Measurements from ENCODE around the gene AVPR2. TPM values are rescaled to one million over a fixed set of nuclear protein-coding genes. Genes with fewer than 3 reads are reported as not detected.

The AVPR2 gene
- total and polyA plus RNA-seq, 10 of the 15 experiments (the other 5 are each of a cell fraction or from before 2014, with no cell fraction given) = 0.12 to 0.37 TPM; not detected in 8

- BruUV-seq (replicated peaks) = no TSS peak
- SMC1A ChIA-PET (ENCODE audit: uncharacterized antibody, unreplicated experiment) = no interaction called here
- Histone ChIP-seq H4K20me1 (ENCODE audit: control insufficient read depth, insufficient read depth) (no peaks in the 10 kb centered on the region), H3K79me2 (ENCODE audit: control insufficient read depth, insufficient read depth, low read length) (no peaks in the 10 kb centered on the region), H2AFZ (ENCODE audit: control insufficient read depth, low read depth, low read length) (no peak overlapping the region), H3K4me1 (ENCODE audit: control insufficient read depth, insufficient read depth, low read length) (no peaks in the 10 kb centered on the region), H3K27me3 (replicated peaks in 1 of 2; ENCODE audit: control insufficient read depth in 2 of 2, insufficient read depth in 2 of 2, low read length in 1 of 2) (no peaks in the 10 kb centered on the region; a peak in 1 of 4 replicates), H3K36me3 (ENCODE audit: control insufficient read depth in 2 of 2, insufficient read depth in 2 of 2, low read length in 1 of 2) (no peaks in the 10 kb centered on the region), H3K4me3 (no peak overlapping the region), H3K4me2 (ENCODE audit: control insufficient read depth, insufficient read depth) (no peak overlapping the region), H3K27ac (ENCODE audit: control insufficient read depth, insufficient read depth) (no peak overlapping the region), H3K9ac (ENCODE audit: control insufficient read depth, insufficient read depth, low read length) (no peak overlapping the region), H3K9me3 (replicated peaks; ENCODE audit: control insufficient read depth, insufficient read depth, low read length) (no peaks in the 10 kb centered on the region)
- RAD21 ChIA-PET (ENCODE audit: unreplicated experiment) = no interaction called here
- intact Hi-C loops (cut with micrococcal nuclease; ENCODE audit: unreplicated experiment) (no loop called here), in situ Hi-C loops (cut with MboI) (no loop called here)
- CTCF ChIA-PET = no interaction called here
- TF ChIP-seq EED (IDR thresholded peaks at IDR 0.05; ENCODE audit: low read depth) = no peak
- TF ChIP-seq JUNB (IDR thresholded peaks at IDR 0.05) = no peak
- no peak for TF ChIP-seq HSF1 (IDR thresholded peaks at IDR 0.05; ENCODE audit: low read depth, low read length)
- no peak for TF ChIP-seq CREM (IDR thresholded peaks at IDR 0.05; ENCODE audit: low read depth)
- no peak for TF ChIP-seq SREBF2 (IDR thresholded peaks at IDR 0.05; ENCODE audit: low read length)
- TF ChIP-seq PAX5 (IDR thresholded peaks at IDR 0.05; ENCODE audit: borderline replicate concordance, low read depth, low read length) = no peak
- no peak for TF ChIP-seq IRF3 (IDR thresholded peaks at IDR 0.05)
- no peak for TF ChIP-seq RAD21 (IDR thresholded peaks at IDR 0.05; ENCODE audit: insufficient read depth, low read depth, low read length)
- TF ChIP-seq MXI1 (IDR thresholded peaks at IDR 0.05; ENCODE audit: low read depth, low read length) = no peak
- no peak for TF ChIP-seq STAT1 (conservative IDR thresholded peaks at IDR 0.05)
- no peak for ATAC-seq
- DNase-seq (ENCODE audit: low read depth, low spot score) = no peak
- no peak for FAIRE-seq
- whole genome bisulfite sequencing (ENCODE audit: insufficient coverage, insufficient replicate concordance, low lambda C conversion rate, missing lambda C conversion rate) = 59% methylated on average over 11 of the region's 11 CpGs
- POLR2A ChIA-PET = no interaction called here
Observed at GRCh38 chrX:153865321-153865580, 39.2 kb upstream of the AVPR2 start.
